NCI-H128 (cell line): Measurements from ENCODE around the gene GNG14.
"Not testable (repeated sequence)": the region's sequence is repeated elsewhere in the genome, so short reads cannot be mapped to it uniquely, and the experiment has no call there.

Source experiments
- DNase-seq: peaks from one replicate; lab custom pipeline; 2025; ENCODE audit not compliant: unreplicated experiment; lab: John Stamatoyannopoulos, UW

The GNG14 gene

GRCh38 chr19:12722566-12723380 lies 35.0 kb downstream of the GNG14 start:
- DNase-seq, result peak; percentile 98

GRCh38 chr19:12723381-12723640 lies 35.5 kb downstream of the GNG14 start:
- DNase-seq, result no peak

GRCh38 chr19:12723641-12724426 lies 36.0 kb downstream of the GNG14 start, which contains the start of gene TNPO2:
TSS of gene TNPO2 (minus strand) at chr19:12723932. CDS start at chr19:12720977, 2,955 bp downstream.
- DNase-seq, result peak; percentile 24

GRCh38 chr19:12725612-12726011 lies 37.8 kb downstream of the GNG14 start:
- not testable (repeated sequence) for DNase-seq

GRCh38 chr19:12726988-12727316 lies 39.2 kb downstream of the GNG14 start:
- DNase-seq, result no peak

GRCh38 chr19:12727745-12728433 lies 40.1 kb downstream of the GNG14 start:
- DNase-seq, result no peak

- DNase-seq, result no peak
Observed at GRCh38 chr19:12730064-12730463, 42.3 kb downstream of the GNG14 start.

GRCh38 chr19:12731337-12731736 lies 43.5 kb downstream of the GNG14 start:
- no peak for DNase-seq

- DNase-seq, result no peak
Observed at GRCh38 chr19:12733369-12734214, 45.8 kb downstream of the GNG14 start.

- DNase-seq, result peak; percentile 93
Observed at GRCh38 chr19:12736995-12737834, 49.4 kb downstream of the GNG14 start, which contains the start of gene GET3. TSS of gene GET3 (plus strand) at chr19:12737497. CDS start at chr19:12737506, 9 bp downstream.

GRCh38 chr19:12737835-12738351 lies 50.1 kb downstream of the GNG14 start:
- no peak for DNase-seq
